ENCODE data around the gene ZNF141. TPM values are rescaled to one million over a fixed set of nuclear protein-coding genes. Genes with fewer than 3 reads are reported as not detected.

Gene ZNF141
- total RNA-seq, 1 donor from 2014 or later: 31.7 TPM

DNA sequence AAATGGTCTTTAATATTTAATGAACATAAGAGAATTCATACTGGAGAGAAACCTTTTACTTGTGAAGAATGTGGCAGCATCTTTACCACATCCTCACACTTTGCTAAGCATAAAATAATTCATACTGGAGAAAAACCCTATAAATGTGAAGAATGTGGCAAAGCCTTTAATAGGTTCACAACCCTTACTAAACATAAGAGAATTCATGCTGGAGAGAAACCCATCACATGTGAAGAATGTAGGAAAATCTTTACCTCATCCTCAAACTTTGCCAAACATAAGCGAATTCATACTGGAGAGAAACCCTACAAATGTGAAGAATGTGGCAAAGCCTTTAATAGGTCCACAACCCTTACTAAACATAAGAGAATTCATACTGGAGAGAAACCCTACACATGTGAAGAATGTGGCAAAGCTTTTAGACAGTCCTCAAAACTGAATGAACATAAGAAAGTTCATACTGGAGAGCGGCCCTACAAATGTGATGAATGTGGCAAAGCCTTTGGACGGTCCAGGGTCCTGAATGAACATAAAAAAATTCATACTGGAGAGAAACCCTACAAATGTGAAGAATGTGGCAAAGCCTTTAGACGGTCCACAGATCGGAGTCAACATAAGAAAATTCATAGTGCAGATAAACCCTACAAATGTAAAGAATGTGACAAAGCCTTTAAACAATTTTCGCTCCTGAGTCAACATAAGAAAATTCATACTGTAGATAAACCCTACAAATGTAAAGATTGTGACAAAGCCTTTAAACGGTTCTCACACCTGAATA lies 35.6 kb downstream of the ZNF141 start:
- TF ChIP-seq, protein P1, sequence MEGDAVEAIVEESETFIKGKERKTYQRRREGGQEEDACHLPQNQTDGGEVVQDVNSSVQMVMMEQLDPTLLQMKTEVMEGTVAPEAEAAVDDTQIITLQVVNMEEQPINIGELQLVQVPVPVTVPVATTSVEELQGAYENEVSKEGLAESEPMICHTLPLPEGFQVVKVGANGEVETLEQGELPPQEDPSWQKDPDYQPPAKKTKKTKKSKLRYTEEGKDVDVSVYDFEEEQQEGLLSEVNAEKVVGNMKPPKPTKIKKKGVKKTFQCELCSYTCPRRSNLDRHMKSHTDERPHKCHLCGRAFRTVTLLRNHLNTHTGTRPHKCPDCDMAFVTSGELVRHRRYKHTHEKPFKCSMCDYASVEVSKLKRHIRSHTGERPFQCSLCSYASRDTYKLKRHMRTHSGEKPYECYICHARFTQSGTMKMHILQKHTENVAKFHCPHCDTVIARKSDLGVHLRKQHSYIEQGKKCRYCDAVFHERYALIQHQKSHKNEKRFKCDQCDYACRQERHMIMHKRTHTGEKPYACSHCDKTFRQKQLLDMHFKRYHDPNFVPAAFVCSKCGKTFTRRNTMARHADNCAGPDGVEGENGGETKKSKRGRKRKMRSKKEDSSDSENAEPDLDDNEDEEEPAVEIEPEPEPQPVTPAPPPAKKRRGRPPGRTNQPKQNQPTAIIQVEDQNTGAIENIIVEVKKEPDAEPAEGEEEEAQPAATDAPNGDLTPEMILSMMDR (conservative IDR thresholded peaks at IDR 0.05): no peak
- peaks cover 31% of the 10 kb centered on the region for H3K9me3 Mint-ChIP-seq
- H3K27ac Mint-ChIP-seq: no peak overlapping the region
- no peaks in the 10 kb centered on the region for H3K27me3 Mint-ChIP-seq
- H3K4me1 Mint-ChIP-seq (ENCODE audit: unreplicated experiment): no peaks in the 10 kb centered on the region
- H3K4me3 Mint-ChIP-seq: no peak overlapping the region
- DNase-seq (ENCODE audit: extremely low spot score, unreplicated experiment): no peak
- H3K36me3 Mint-ChIP-seq: peaks cover 67% of the 10 kb centered on the region

DNA sequence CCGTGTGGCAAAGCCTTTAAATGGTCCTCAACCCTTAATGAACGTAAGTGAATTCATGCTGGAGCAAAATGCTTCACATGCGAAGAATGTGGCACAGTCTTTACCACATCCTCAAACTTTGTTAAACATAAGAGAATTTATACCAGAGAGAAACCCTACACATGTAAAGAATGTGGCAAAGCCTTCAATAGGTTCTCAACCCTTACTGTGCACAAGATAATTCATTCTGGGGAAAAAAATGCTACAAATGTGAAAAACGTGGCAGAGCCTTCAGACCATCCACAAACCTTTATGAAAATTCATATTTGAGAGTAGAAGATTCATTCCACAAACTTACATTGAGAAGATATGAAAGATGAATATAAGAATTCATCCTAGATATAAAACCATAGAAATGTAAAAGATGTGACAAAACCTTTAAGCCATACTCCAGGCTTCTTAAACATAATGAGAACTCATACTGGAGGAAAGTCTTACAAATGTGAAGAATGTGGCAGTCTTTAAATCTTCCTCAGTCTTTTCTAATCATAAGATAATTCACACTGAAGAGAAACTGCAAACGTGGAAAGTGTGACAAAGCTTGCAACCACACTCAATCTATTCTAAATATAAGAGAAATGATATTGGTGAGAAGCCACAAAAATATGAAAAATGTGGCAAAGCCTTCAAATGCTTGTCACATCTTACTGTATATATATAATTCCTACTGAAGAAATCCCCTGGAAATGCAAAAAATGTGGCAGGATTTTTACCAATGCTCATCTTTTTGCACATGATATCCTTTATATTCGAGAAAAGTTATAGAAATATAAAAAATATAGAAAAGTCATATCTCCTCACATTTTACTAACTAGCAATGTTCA lies 36.9 kb downstream of the ZNF141 start:
- peaks cover 31% of the 10 kb centered on the region for H3K9me3 Mint-ChIP-seq

DNA sequence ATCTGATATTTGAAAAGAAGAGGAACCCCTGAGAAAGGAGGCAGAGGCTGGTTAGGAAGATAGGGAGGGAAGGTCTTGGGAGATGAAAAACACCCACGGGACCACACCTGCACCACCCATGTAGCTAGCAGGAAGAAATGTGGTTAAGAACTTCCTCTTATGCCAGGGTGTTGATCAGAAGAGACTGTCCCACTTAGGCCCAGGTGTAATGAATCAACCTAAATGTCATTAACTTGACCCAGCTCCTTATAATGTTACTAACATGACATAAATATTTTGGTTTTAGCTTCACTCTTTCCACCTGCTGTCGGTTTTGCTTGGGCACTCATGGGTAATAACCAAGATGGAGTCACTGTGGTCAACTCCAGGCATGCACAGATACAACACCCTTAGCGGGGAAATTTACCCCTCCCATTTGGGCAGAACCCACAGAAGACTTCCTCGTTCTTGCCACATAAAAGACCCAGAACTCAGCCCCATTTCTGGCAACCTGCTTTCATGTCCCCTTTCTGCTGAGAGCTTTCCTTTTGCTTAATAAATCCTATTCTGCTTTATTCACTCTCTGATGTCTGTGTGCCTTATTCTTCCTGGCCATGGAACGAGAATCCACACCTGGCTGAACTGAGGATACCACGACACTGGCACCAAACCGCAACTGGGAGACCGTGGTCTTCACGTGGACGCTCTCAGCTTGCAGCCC lies 46.8 kb downstream of the ZNF141 start:
- H3K9me3 Mint-ChIP-seq: peaks cover 11% of the 10 kb centered on the region

More for the DNA sequence above, 36.9 kb downstream of the ZNF141 start:
- no peak for DNase-seq (ENCODE audit: extremely low spot score, unreplicated experiment)
- H3K27me3 Mint-ChIP-seq: no peaks in the 10 kb centered on the region
- H3K36me3 Mint-ChIP-seq: peaks cover 60% of the 10 kb centered on the region
- H3K27ac Mint-ChIP-seq: no peak overlapping the region
- H3K4me1 Mint-ChIP-seq (ENCODE audit: unreplicated experiment): no peaks in the 10 kb centered on the region
- H3K4me3 Mint-ChIP-seq: no peak overlapping the region
- TF ChIP-seq, protein P1 (conservative IDR thresholded peaks at IDR 0.05): no peak

DNA sequence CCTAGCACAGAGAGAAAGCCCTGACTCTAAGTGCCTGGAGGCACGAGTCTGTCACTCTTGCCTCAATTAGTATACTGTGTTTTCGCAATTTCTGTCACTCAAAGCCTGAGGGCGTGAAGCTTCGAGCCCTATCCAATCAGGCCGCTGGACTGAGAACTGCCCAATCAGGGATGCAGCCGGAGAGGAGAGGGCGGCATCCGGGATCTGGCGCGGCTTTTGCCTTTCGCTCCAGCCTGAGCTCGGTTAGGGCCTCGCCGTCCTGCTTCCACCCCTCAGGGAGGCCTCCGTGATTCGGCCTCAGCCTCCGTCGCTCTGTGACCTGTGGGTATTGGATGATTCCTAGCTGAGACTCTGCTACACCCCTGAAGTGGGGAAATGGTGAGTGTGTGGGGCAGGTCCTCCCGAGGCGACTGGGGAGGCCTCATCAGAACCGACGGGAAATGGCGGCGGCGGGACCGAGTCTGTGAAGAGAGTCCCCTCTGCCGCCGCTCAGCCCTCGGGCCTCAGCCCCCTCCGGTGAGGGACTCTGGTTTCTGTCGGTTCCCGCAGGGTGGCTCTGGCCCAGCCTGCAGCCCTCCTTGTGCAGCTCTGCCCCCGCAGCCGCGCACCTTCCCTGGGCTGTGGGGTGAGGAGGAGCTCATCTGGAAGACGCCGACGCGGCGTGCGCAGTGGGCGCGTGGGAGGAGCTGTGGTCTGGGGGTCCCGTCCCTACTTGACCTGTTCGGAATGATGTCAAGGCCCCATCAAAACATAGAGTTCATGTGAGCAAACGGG lies 48.5 kb downstream of the ZNF141 start:
- peaks cover 4% of the 10 kb centered on the region for H3K36me3 Mint-ChIP-seq
- peaks cover 7% of the 10 kb centered on the region for H3K9me3 Mint-ChIP-seq
- H3K4me1 Mint-ChIP-seq (ENCODE audit: unreplicated experiment): no peaks in the 10 kb centered on the region
- DNase-seq (ENCODE audit: extremely low spot score, unreplicated experiment): no peak
- H3K27me3 Mint-ChIP-seq: no peaks in the 10 kb centered on the region
- no peak overlapping the region for H3K4me3 Mint-ChIP-seq
- H3K27ac Mint-ChIP-seq: no peak overlapping the region
- TF ChIP-seq, protein P1 (conservative IDR thresholded peaks at IDR 0.05): no peak

More for the DNA sequence above, 46.8 kb downstream of the ZNF141 start:
- no peak overlapping the region for H3K27ac Mint-ChIP-seq
- no peak overlapping the region for H3K4me3 Mint-ChIP-seq
- H3K36me3 Mint-ChIP-seq: peaks cover 7% of the 10 kb centered on the region
- no peaks in the 10 kb centered on the region for H3K27me3 Mint-ChIP-seq
- no peak for DNase-seq (ENCODE audit: extremely low spot score, unreplicated experiment)
- H3K4me1 Mint-ChIP-seq (ENCODE audit: unreplicated experiment): no peaks in the 10 kb centered on the region
- TF ChIP-seq, protein P1 (conservative IDR thresholded peaks at IDR 0.05): no peak

DNA sequence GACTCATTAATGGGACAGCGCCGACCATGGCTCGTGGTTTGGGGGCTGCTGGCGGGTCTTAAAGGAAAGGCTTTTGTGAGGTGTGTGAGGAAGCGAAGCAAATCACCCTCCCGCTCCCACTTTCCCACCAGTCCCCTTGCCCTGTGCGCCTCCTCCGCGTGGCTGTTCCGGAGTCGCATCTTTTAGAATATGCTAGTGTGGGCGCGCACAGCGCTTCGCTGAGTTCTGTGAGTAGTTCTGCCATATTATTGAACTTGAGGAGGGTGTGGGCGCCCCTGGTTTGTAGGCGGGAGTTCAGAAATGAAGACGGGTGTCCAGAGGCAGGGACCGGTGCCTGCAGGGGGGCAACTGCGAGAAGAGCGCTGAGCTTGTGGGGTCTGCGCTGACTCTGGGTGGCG lies 49.1 kb downstream of the ZNF141 start:
- peaks cover 4% of the 10 kb centered on the region for H3K36me3 Mint-ChIP-seq
- H3K27ac Mint-ChIP-seq: no peak overlapping the region
- H3K4me1 Mint-ChIP-seq (ENCODE audit: unreplicated experiment): no peaks in the 10 kb centered on the region
- H3K27me3 Mint-ChIP-seq: no peaks in the 10 kb centered on the region
- no peak for DNase-seq (ENCODE audit: extremely low spot score, unreplicated experiment)
- peaks cover 7% of the 10 kb centered on the region for H3K9me3 Mint-ChIP-seq
- no peak overlapping the region for H3K4me3 Mint-ChIP-seq
- TF ChIP-seq, protein P1 (conservative IDR thresholded peaks at IDR 0.05): no peak

Measured in type B pancreatic cell (in vitro differentiated cells).